ENCODE data around the gene STX5. TPM values are rescaled to one million over a fixed set of nuclear protein-coding genes. Genes with fewer than 3 reads are reported as not detected.
"Not testable (repeated sequence)": the region's sequence is repeated elsewhere in the genome, so short reads cannot be mapped to it uniquely, and the experiment has no call there.

The STX5 gene
- total RNA-seq, 2 experiments from 2014 or later: 24.6 to 29.2 TPM

DNA sequence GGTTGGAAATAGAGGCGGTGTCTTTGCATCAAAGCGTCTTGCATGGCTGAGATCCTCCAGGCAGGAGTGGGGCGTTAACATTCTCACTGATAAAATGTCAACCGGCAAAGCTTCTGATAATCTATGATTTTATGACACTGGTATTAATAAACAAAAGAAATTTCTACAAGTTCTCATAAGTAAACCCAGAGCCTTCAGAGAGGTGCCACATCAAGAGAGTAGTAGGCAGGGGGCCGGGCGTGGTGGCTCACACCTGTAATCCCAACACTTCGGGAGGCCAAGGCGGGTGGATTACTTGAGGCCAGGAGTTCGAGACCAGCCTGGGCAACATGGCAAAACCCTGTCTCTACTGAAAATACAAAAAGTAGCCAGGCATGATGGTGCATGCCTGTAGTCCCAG is 11.0 kb upstream of the STX5 start:
- CTCF ChIA-PET, H3K9me3 Mint-ChIP-seq, H3K36me3 Mint-ChIP-seq, H3K27ac Mint-ChIP-seq, H3K4me3 Mint-ChIP-seq, DNase-seq, H3K27me3 Mint-ChIP-seq: not testable (repeated sequence)
- POLR2A ChIA-PET: interaction anchor here (1.0 to 7.0 kb wide), 3 partner anchors 11 to 56 kb away, joined by 3 to 443 read pairs (median 7); partner anchors contain the start of genes NXF1 and TMEM179B
- intact Hi-C loops (cut with micrococcal nuclease): loop anchor here (1.0 to 5.0 kb wide), 3 partner anchors 12 to 286 kb away; partner anchors contain the start of genes EML3 and ROM1
- peaks cover 12% of the 10 kb centered on the region for H3K4me1 Mint-ChIP-seq (ENCODE audit: low read depth)

DNA sequence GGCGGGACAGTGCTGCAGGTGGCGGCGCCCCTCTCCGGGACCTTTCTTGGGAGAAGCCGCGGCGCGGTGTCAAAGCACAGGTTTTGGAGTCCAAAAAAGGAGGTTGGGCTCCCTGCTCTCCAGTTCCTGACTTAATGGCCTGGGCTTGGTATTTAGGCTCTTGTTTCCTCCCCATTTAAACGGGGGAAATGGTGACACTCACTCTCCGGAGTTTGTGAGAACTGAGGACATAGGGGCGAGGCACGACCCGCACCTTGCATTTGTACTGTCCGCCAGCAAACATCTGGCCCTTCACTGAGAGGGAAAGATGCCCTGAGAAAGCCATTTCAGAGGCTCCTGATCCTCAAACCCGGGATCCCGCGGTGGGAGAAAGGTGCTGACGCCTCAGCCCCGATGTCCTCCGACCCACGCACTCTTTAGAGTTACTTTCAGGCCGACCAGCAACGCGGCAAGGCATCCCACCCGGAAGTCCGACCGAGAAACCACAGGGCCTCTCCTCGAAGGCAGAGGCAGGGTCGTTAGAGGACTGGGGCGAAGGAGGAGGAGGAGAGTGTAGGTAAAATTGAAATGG is 10.4 kb upstream of the STX5 start:
- intact Hi-C loops (cut with micrococcal nuclease): loop anchor here (1.0 to 5.0 kb wide), 3 partner anchors 13 to 285 kb away; partner anchors contain the start of genes EML3 and ROM1
- peaks cover 17% of the 10 kb centered on the region for H3K4me1 Mint-ChIP-seq (ENCODE audit: low read depth)
- no peak overlapping the region for H3K4me3 Mint-ChIP-seq
- DNase-seq: peak; percentile 67
- ChIA-PET CTCF (interaction anchor here (3.4 kb wide), 1 partner anchor 55 kb away, joined by 32 read pairs; the partner anchor contains the start of gene TMEM179B), POLR2A (interaction anchor here (1.0 to 7.0 kb wide), 16 partner anchors 10 to 299 kb away, joined by 3 to 443 read pairs (median 15); partner anchors contain the start of genes BSCL2, C11orf98, CSKMT and EEF1G)
- H3K27ac Mint-ChIP-seq: no peak overlapping the region
- no peaks in the 10 kb centered on the region for H3K9me3 Mint-ChIP-seq
- no peaks in the 10 kb centered on the region for H3K27me3 Mint-ChIP-seq
- peaks cover 12% of the 10 kb centered on the region for H3K36me3 Mint-ChIP-seq

GRCh38 chr11:62841361-62842170 is 9.7 kb upstream of the STX5 start:
- peaks cover 18% of the 10 kb centered on the region for H3K4me1 Mint-ChIP-seq (ENCODE audit: low read depth)
- H3K27me3 Mint-ChIP-seq: no peaks in the 10 kb centered on the region
- H3K36me3 Mint-ChIP-seq: peaks cover 13% of the 10 kb centered on the region
- POLR2A ChIA-PET: interaction anchor here (0.6 to 7.0 kb wide), 45 partner anchors 9 to 299 kb away, joined by 3 to 443 read pairs (median 5); partner anchors contain the start of genes B3GAT3, BSCL2, C11orf98 and CSKMT
- no peak overlapping the region for H3K4me3 Mint-ChIP-seq
- H3K9me3 Mint-ChIP-seq: no peaks in the 10 kb centered on the region
- intact Hi-C loops (cut with micrococcal nuclease): loop anchor here (1.0 to 5.0 kb wide), 5 partner anchors 14 to 284 kb away; partner anchors contain the start of genes EML3, ROM1 and TTC9C
- DNase-seq: peak; percentile 88
- H3K27ac Mint-ChIP-seq: no peak overlapping the region
- CTCF ChIA-PET: interaction anchor here (0.6 to 3.4 kb wide), 8 partner anchors 9 to 1683 kb away, joined by 3 to 32 read pairs (median 4); partner anchors contain the start of genes SLC3A2, TEX54 and TMEM179B

DNA sequence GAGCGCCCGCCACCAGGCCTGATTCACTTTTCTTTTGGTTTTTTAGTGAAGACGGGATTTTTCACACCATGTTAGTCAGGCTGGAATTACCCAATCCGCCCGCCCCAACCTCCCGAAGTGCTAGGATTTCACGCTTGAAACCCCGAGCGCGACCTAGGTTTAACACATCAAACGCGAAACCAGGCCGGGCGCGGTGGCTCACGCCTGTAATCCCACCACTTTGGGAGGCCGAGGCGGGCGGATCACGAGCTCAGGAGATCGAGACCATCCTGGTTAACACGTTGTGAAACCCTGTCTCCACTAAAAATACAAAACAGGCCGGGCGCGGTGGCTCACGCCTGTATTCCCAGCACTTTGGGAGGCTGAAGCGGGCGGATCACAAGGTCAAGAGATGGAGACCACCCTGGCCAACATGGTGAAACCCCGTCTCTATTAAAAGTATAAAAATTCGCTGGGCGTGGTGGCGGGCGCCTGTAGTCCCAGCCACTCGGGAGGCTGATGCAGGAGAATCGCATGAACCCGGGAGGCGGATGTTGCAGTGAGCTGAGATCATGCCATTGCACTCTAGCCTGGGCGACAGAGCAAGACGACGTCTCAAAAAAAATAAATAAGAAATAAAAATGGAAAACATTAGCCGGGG is 9.0 kb upstream of the STX5 start:
- H3K27ac Mint-ChIP-seq, H3K27me3 Mint-ChIP-seq, H3K9me3 Mint-ChIP-seq, H3K4me3 Mint-ChIP-seq: not testable (repeated sequence)
- ChIA-PET POLR2A (interaction anchor here (0.6 to 7.0 kb wide), 46 partner anchors 8 to 298 kb away, joined by 3 to 443 read pairs (median 5); partner anchors contain the start of genes B3GAT3, BSCL2, C11orf98 and CSKMT), CTCF (interaction anchor here (0.6 to 3.4 kb wide), 9 partner anchors 8 to 1682 kb away, joined by 3 to 32 read pairs (median 3); partner anchors contain the start of genes SLC3A2, TEX54 and TMEM179B)
- H3K4me1 Mint-ChIP-seq (ENCODE audit: low read depth): peaks cover 23% of the 10 kb centered on the region
- peak; percentile 91 for DNase-seq
- intact Hi-C loops (cut with micrococcal nuclease): loop anchor here (1.0 to 5.0 kb wide), 6 partner anchors 36 to 284 kb away; partner anchors contain the start of genes EML3, NXF1, ROM1 and TAF6L
- peaks cover 16% of the 10 kb centered on the region for H3K36me3 Mint-ChIP-seq

DNA sequence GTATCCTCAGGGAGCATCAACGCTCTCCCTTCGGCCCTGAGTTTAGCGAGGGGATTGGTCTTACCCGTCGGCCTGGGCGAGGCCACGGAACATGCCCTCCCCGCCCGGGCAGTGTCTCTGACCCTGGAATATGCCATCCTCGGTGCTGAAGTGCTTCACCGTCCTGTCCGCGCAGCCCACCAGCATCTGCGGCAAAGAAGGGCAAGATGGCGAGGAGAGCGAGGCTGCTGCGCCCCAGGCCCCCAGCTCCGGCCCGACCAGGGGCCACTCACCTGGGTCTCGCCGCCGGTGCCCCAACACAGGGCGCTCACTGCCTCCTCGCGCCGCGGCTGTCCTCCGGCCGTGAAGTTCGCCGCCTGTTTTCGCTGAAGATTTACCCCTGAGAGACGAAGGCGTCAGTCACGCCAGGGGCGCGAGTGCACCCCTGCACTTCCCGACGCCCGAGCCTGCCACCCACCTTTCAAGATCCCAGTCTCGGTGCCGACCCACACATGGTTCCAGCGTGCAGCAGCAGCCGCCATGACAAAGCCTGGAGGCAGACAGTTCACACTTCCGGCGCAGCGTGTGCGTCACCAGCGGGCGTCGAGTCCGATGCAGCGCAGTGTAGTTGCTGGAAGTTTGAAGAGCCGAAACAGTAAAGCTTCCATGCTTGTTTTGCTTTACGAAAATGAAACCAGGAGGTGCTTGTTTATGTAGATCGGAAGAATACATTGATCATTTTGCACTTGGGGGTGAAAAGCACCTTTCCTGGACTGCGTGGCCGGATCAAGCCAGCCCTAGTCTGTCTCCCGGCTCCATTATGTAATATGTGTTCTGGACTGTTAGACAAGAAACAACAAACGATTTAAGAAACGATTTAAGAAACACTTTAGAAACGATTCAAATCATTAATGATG is 7.4 kb upstream of the STX5 start, which contains the start of gene WDR74:
TSS of gene WDR74 (minus strand) at position 541 of the 896 bp plus-strand sequence. CDS start at position 521, 20 bp downstream.
- Mint-ChIP-seq H3K27me3 (no peaks in the 10 kb centered on the region), H3K27ac (no peak within 1 kb of the TSS), H3K36me3 (peaks cover 28% of the 10 kb centered on the region), H3K4me1 (ENCODE audit: low read depth) (peaks cover 32% of the 10 kb centered on the region), H3K4me3 (no peak within 1 kb of the TSS), H3K9me3 (no peaks in the 10 kb centered on the region)
- ChIA-PET CTCF (interaction anchor here (0.9 to 3.4 kb wide), 4 partner anchors 8 to 53 kb away, joined by 3 to 32 read pairs (median 8); partner anchors contain the start of genes STX5 and TMEM179B), POLR2A (interaction anchor here (0.7 to 7.0 kb wide), 13 partner anchors 7 to 265 kb away, joined by 3 to 443 read pairs (median 6); partner anchors contain the start of genes BSCL2, EEF1G, GNG3 and NXF1)
- DNase-seq: peak; percentile 96
- intact Hi-C loops (cut with micrococcal nuclease): loop anchor here (1.0 kb wide), 4 partner anchors 8 to 130 kb away; partner anchors contain the start of genes TMEM179B and TMEM223

DNA sequence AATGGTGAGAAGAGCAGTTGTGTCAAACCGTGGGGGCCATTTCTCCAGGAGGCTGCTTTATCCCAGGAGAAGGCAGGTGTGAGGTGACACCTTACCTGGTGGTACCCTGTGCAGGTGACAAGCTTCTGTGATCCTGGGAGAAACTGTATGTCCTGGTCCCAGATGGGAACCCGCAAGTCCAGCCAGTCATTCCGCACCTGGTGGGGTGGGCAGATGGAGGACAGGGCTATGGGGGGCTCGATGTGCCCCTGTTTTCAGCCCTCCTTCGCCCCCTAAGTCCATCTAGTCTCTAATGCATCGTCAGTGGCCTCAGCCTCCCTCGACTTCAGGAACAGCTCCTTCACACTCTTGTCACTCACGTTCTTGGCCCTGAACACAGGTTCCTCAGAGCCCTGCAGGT is 3.5 kb upstream of the STX5 start:
- H3K4me3 Mint-ChIP-seq: no peak overlapping the region
- H3K27me3 Mint-ChIP-seq: no peaks in the 10 kb centered on the region
- peaks cover 37% of the 10 kb centered on the region for H3K36me3 Mint-ChIP-seq
- H3K4me1 Mint-ChIP-seq (ENCODE audit: low read depth): peaks cover 46% of the 10 kb centered on the region
- no peak for DNase-seq
- H3K9me3 Mint-ChIP-seq: no peaks in the 10 kb centered on the region
- CTCF ChIA-PET: no interaction called here
- POLR2A ChIA-PET: interaction anchor here (1.3 kb wide), 1 partner anchor 45 kb away, joined by 3 read pairs; the partner anchor contains the start of gene SLC3A2
- no peak overlapping the region for H3K27ac Mint-ChIP-seq
- intact Hi-C loops (cut with micrococcal nuclease): no loop called here

- peak within 1 kb of the TSS; percentile 93 for H3K27ac Mint-ChIP-seq
- DNase-seq: no peak
- peaks cover 44% of the 10 kb centered on the region for H3K4me1 Mint-ChIP-seq (ENCODE audit: low read depth)
- no peaks in the 10 kb centered on the region for H3K27me3 Mint-ChIP-seq
- intact Hi-C loops (cut with micrococcal nuclease): loop anchor here (1.0 to 2.0 kb wide), 3 partner anchors 40 to 242 kb away; partner anchors contain the start of genes C11orf98, CSKMT, TMEM223 and TUT1
- ChIA-PET POLR2A (interaction anchor here (0.6 to 2.9 kb wide), 14 partner anchors 8 to 1947 kb away, joined by 3 to 59 read pairs (median 5); partner anchors contain the start of genes NXF1, SLC3A2 and ZBTB3), CTCF (interaction anchor here (0.7 to 3.6 kb wide), 7 partner anchors 7 to 717 kb away, joined by 3 to 26 read pairs (median 3); partner anchors contain the start of gene SLC3A2)
- peak within 1 kb of the TSS; percentile 84 for H3K4me3 Mint-ChIP-seq
- no peaks in the 10 kb centered on the region for H3K9me3 Mint-ChIP-seq
- H3K36me3 Mint-ChIP-seq: peaks cover 27% of the 10 kb centered on the region
Observed at GRCh38 chr11:62832336-62833234, 734 bp upstream of the STX5 start, which contains the start of gene TEX54. TSS of gene TEX54 (minus strand) at chr11:62832841.

- Mint-ChIP-seq H3K27ac (peak overlapping the region; percentile 93), H3K9me3 (no peaks in the 10 kb centered on the region), H3K27me3 (no peaks in the 10 kb centered on the region), H3K36me3 (peaks cover 27% of the 10 kb centered on the region), H3K4me3 (peak overlapping the region; percentile 84), H3K4me1 (ENCODE audit: low read depth) (peaks cover 37% of the 10 kb centered on the region)
- DNase-seq: no peak
- CTCF ChIA-PET: interaction anchor here (1.0 to 5.0 kb wide), 4 partner anchors 9 to 45 kb away, joined by 4 to 39 read pairs (median 15); partner anchors contain the start of gene TMEM179B
- POLR2A ChIA-PET: interaction anchor here (0.9 to 2.9 kb wide), 12 partner anchors 10 to 166 kb away, joined by 3 to 59 read pairs (median 6); partner anchors contain the start of genes C11orf98, CSKMT, HNRNPUL2 and NXF1
- intact Hi-C loops (cut with micrococcal nuclease): loop anchor here (1.0 to 2.0 kb wide), 3 partner anchors 8 to 32 kb away; partner anchors contain the start of genes NXF1 and WDR74
Observed at GRCh38 chr11:62830904-62831519, 839 bp downstream of the STX5 start.

GRCh38 chr11:62828130-62828529 is 3.7 kb downstream of the STX5 start:
- H3K9me3 Mint-ChIP-seq: not testable (repeated sequence)

More at GRCh38 chr11:62828130-62828529, 3.7 kb downstream of the STX5 start:
- DNase-seq; intact Hi-C loops (cut with micrococcal nuclease); H3K27me3 Mint-ChIP-seq; H3K27ac Mint-ChIP-seq; H3K4me3 Mint-ChIP-seq: not testable (repeated sequence)
- CTCF ChIA-PET: interaction anchor here (1.3 to 5.0 kb wide), 2 partner anchors 12 to 41 kb away, joined by 4 to 39 read pairs; partner anchors contain the start of gene TMEM179B
- peaks cover 29% of the 10 kb centered on the region for H3K36me3 Mint-ChIP-seq
- peaks cover 19% of the 10 kb centered on the region for H3K4me1 Mint-ChIP-seq (ENCODE audit: low read depth)
- POLR2A ChIA-PET: interaction anchor here (1.7 to 2.4 kb wide), 4 partner anchors 11 to 27 kb away, joined by 4 to 14 read pairs (median 7); partner anchors contain the start of genes NXF1 and WDR74
